GM15510 (cell line): Measurements from ENCODE around the gene KIF1A.

Source experiments
- POLR2A ChIP-seq: IDR thresholded peaks from 3 replicates; pipeline ENCODE4 v1.6.1; 2011; ENCODE audit warnings: borderline replicate concordance; ENCODE audit not compliant: insufficient read length; ENCODE audit errors: extremely low read depth

The KIF1A gene

DNA sequence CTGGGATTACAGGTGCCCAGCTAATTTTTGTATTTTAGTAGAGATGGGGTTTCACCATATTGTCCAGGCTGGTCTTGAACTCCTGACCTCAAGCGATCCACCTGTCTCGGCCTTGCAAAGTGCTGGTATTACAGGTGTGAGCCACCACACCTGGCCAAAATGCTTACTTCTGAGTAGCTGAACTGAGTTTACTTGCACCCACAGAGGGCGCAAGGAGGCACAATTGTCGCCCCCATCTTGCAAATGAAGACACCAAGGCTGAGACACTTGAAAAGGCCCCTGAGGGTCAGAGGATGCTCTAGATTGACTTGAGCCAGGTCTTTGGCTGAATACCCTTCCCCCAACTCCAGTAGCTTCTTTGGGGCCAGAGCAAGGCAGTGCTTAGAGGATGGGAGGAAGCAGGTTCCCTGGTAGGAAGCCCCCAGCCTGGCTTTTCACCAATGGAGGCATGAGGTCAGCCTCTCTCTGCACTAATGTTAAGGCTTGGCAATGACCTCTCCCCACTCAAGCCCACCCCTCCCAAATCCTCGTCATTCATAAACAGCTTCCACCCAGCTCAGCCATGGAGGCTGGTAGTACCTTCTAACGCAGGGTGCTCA is 14.5 kb upstream of the KIF1A start:
- TF ChIP-seq POLR2A = no peak

- TF ChIP-seq POLR2A = no peak
These were observed 13.8 kb upstream of the KIF1A start for GRCh38 chr2:240833724-240834285.

GRCh38 chr2:240832921-240833494 is 13.0 kb upstream of the KIF1A start:
- TF ChIP-seq POLR2A = no peak

DNA sequence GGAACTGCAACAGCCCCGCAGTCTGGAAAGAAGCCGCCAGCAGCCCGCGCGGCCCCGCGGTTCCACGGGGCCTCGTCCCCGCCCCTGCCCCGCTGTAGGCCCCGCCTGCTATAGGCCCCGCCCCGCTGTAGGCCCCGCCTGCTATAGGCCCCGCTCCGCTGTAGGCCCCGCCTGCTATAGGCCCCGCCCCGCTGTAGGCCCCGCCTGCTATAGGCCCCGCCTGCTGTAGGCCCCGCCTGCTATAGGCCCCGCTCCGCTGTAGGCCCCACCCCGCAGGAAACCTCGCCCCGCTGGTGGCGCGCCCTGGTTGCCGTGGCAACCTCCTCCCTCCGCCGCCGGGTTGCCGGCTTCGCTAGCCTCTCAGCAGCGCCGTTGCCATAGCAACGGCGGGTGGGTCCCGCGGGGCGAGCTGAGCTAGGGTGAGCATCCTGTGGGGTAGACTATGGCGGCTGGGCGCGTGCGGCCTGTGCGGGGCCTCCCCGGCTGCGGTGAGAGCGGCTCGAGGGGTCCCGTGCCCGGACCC is 12.2 kb upstream of the KIF1A start:
- TF ChIP-seq POLR2A = no peak

- TF ChIP-seq POLR2A = no peak
These were observed 11.7 kb upstream of the KIF1A start for GRCh38 chr2:240831594-240832204.

- TF ChIP-seq POLR2A = no peak
These were observed 5.5 kb upstream of the KIF1A start for GRCh38 chr2:240825476-240825875.

- TF ChIP-seq POLR2A = no peak
These were observed 3.7 kb upstream of the KIF1A start for GRCh38 chr2:240823449-240824336.

GRCh38 chr2:240822280-240822847 is 2.3 kb upstream of the KIF1A start:
- no peak for TF ChIP-seq POLR2A

GRCh38 chr2:240821429-240821778 is 1.4 kb upstream of the KIF1A start:
- TF ChIP-seq POLR2A = no peak

DNA sequence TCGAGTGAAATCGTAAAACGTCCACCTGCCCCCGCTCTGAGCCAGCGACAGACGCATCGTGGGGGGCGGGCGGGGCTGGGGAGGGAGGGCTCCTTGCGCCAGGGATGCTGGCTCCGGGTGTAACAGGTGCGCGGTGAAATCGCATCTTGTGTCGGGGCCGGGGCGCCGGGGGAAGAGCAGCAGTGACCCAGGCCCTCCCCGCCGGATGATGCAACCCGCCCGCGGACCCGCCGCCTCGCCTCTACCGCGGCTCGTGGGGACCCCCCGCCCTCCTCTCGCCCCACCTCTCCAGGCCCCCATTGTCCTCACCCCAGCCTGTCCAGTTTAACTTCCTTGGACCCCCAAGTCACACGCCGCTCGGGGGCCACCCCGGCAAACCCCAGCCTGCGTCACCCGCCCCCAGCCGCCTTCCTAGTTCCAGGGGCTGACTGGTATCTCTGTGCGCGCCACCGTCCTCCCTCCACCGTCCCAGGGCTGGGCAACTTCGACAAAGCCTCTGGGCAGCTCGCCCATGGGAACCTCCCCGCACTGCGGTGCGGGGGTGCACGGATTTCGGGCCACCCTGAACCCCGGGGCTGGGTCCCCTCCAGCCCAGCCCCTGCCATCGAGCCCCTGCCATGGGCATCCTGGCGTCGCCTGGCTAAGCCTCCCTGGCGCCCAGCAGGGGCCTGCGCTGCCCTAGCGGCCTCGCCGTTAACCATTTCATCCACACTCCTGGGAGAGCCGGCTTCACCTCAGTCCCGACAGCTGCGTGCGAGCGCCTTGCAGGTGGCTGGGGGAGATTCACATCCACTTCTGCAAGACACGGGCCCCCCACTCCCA is 799 bp upstream of the KIF1A start:
- TF ChIP-seq POLR2A = no peak

GRCh38 chr2:240819126-240819857 is 727 bp downstream of the KIF1A start:
- no peak for TF ChIP-seq POLR2A

GRCh38 chr2:240818293-240819125 is 1.5 kb downstream of the KIF1A start:
- no peak for TF ChIP-seq POLR2A
